ENCODE measurements around the gene OSBPL6. TPM values are rescaled to one million over a fixed set of nuclear protein-coding genes. Genes with fewer than 3 reads are reported as not detected.

OSBPL6 gene
- total RNA-seq, 2 donors from 2014 or later = 0.95 to 4.6 TPM

GRCh38 chr2:178392215-178392614 is 197.9 kb downstream of the OSBPL6 start:
- Histone ChIP-seq H3K27ac (no peak overlapping the region), H3K36me3 (no peaks in the 10 kb centered on the region), H3K4me3 (no peak overlapping the region), H3K27me3 (replicated peaks; ENCODE audit: insufficient read depth) (no peaks in the 10 kb centered on the region), H3K4me1 (ENCODE audit: control insufficient read depth in 1 of 2, low read depth in 2 of 2) (no peaks in the 10 kb centered on the region), H3K9me3 (no peaks in the 10 kb centered on the region)
- ATAC-seq (ENCODE audit: insufficient number of reproducible peaks, low FRiP score, low read depth) = no peak
- DNase-seq (ENCODE audit: low spot score) = no peak
- no peak for TF ChIP-seq CTCF (IDR thresholded peaks at IDR 0.05)

GRCh38 chr2:178394859-178395258 is 200.5 kb downstream of the OSBPL6 start:
- no peak for TF ChIP-seq CTCF (IDR thresholded peaks at IDR 0.05)
- H3K9me3 ChIP-seq = no peaks in the 10 kb centered on the region
- ATAC-seq (ENCODE audit: insufficient number of reproducible peaks, low FRiP score, low read depth) = no peak

GRCh38 chr2:178395295-178395694 is 201.0 kb downstream of the OSBPL6 start:
- no peak for ATAC-seq (ENCODE audit: insufficient number of reproducible peaks, low FRiP score, low read depth)
- no peaks in the 10 kb centered on the region for H3K4me1 ChIP-seq (ENCODE audit: control insufficient read depth in 1 of 2, low read depth in 2 of 2)
- no peak for DNase-seq (ENCODE audit: low spot score)
- H3K36me3 ChIP-seq = no peaks in the 10 kb centered on the region
- no peak for TF ChIP-seq CTCF (IDR thresholded peaks at IDR 0.05)
- no peaks in the 10 kb centered on the region for H3K9me3 ChIP-seq
- no peak overlapping the region for H3K27ac ChIP-seq
- no peaks in the 10 kb centered on the region for H3K27me3 ChIP-seq (replicated peaks; ENCODE audit: insufficient read depth)
- no peak overlapping the region for H3K4me3 ChIP-seq

More at GRCh38 chr2:178394859-178395258, 200.5 kb downstream of the OSBPL6 start:
- Histone ChIP-seq H3K4me1 (ENCODE audit: control insufficient read depth in 1 of 2, low read depth in 2 of 2) (no peaks in the 10 kb centered on the region), H3K4me3 (no peak overlapping the region), H3K27me3 (replicated peaks; ENCODE audit: insufficient read depth) (no peaks in the 10 kb centered on the region), H3K36me3 (no peaks in the 10 kb centered on the region), H3K27ac (no peak overlapping the region)
- no peak for DNase-seq (ENCODE audit: low spot score)

GRCh38 chr2:178395941-178396570 is 201.7 kb downstream of the OSBPL6 start:
- DNase-seq (ENCODE audit: low spot score) (no peak), ATAC-seq (ENCODE audit: insufficient number of reproducible peaks, low FRiP score, low read depth) (no peak)
- no peaks in the 10 kb centered on the region for H3K36me3 ChIP-seq
- no peak overlapping the region for H3K27ac ChIP-seq
- H3K4me3 ChIP-seq = no peak overlapping the region
- no peak for TF ChIP-seq CTCF (IDR thresholded peaks at IDR 0.05)
- H3K9me3 ChIP-seq = no peaks in the 10 kb centered on the region
- H3K27me3 ChIP-seq (replicated peaks; ENCODE audit: insufficient read depth) = no peaks in the 10 kb centered on the region
- no peaks in the 10 kb centered on the region for H3K4me1 ChIP-seq (ENCODE audit: control insufficient read depth in 1 of 2, low read depth in 2 of 2)

GRCh38 chr2:178397002-178397605 is 202.8 kb downstream of the OSBPL6 start:
- Histone ChIP-seq H3K27me3 (replicated peaks; ENCODE audit: insufficient read depth) (no peaks in the 10 kb centered on the region), H3K4me1 (ENCODE audit: control insufficient read depth in 1 of 2, low read depth in 2 of 2) (no peaks in the 10 kb centered on the region), H3K27ac (no peak overlapping the region), H3K4me3 (no peak overlapping the region), H3K9me3 (no peaks in the 10 kb centered on the region), H3K36me3 (no peaks in the 10 kb centered on the region)
- TF ChIP-seq CTCF (IDR thresholded peaks at IDR 0.05) = peak; percentile 52
- ATAC-seq (ENCODE audit: insufficient number of reproducible peaks, low FRiP score, low read depth) (peak; percentile 61), DNase-seq (ENCODE audit: low spot score) (no peak)

All from thoracic aorta (tissue), 2 donors.